ENCODE measurements around the gene FGD3. TPM values are rescaled to one million over a fixed set of nuclear protein-coding genes. Genes with fewer than 3 reads are reported as not detected.

The FGD3 gene
- total RNA-seq, 1 donor from 2014 or later = 4.2 TPM

DNA sequence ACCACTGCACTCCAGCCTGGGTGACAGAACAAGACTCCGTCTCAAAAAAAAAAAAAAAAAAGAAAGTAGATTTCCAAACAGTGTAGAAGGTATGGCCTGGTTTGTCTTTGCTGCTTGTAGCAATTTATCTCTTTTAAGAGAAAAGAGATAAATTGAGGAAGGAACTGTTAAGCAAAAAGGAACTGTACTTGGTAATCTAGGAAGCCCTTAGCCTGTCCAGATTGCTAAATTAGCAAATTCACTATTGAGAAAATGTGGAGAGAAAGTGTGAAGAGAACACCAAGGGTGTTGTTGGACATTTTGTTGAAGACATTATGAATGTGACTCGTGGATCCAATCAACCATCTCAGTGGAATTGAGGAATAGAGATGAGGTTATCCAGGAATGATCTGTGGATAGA lies 98.2 kb downstream of the FGD3 start:
- no peak overlapping the region for H3K27ac ChIP-seq (ENCODE audit: low read depth, low read length)

DNA sequence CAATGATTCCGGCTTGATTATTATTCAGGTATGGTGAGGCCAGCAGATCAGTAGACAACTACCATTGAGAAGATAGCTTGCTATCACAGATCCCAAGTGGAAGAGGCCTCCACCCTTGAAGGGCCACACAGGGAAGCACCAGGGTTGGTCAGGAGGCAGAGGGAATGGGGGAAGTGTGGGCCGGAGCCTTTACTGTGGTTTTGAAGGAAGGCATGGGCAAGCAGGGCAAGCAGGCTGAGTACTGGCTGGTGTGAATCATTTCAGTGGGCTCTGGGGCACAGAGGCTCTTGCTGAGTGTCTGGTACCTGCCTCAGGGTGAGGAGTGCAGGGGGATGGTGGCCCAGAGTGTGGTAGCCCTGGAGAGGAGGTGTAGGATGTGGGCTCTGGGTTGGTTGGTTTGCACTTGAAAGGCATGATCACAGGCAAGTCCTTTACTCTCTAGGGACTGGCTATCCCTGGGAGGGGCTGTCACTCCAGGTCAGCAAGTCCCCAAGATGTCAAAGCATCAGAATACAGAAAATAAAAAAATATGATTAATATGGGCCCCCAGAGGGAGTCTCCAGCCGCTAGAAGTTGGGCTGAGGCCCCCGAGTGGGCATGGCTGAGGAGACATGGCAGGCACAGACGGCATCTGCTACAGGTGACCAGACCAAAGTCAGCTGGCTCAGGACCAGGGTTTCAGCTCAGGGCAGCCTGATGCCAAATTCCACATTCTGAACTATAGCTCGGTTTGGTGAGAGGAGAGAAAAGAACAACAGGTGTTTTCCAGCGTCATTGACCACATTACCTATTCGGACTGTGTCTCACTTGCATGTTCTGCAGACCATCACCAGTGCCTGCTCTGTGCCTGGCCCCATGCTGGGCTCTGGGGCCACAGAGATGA lies 101.5 kb downstream of the FGD3 start:
- H3K9me3 ChIP-seq (ENCODE audit: control insufficient read depth in 3 of 3, low read length in 3 of 3) = peaks cover 0 to 2% (median 2%) of the 10 kb centered on the region in 3 donors
- no peak overlapping the region for H3K4me3 ChIP-seq (ENCODE audit: low read length in 3 of 3)
- H3K36me3 ChIP-seq (ENCODE audit: control insufficient read depth in 3 of 3, insufficient read depth in 3 of 3, low read length in 3 of 3) = no peaks in the 10 kb centered on the region
- H3K4me1 ChIP-seq (ENCODE audit: control insufficient read depth in 3 of 3, insufficient read depth in 3 of 3, low read length in 3 of 3) = peaks cover 4 to 10% (median 6%) of the 10 kb centered on the region in 3 donors
- H3K27ac ChIP-seq (ENCODE audit: low read depth, low read length) = no peak overlapping the region
- no peaks in the 10 kb centered on the region for H3K27me3 ChIP-seq (ENCODE audit: control insufficient read depth in 3 of 3, insufficient read depth in 3 of 3, low read length in 3 of 3)
- no peak overlapping the region for H3K9ac ChIP-seq (ENCODE audit: low read depth in 1 of 3, low read length in 3 of 3)

More for the DNA sequence above, 98.2 kb downstream of the FGD3 start:
- Histone ChIP-seq H3K36me3 (ENCODE audit: control insufficient read depth in 3 of 3, insufficient read depth in 3 of 3, low read length in 3 of 3) (no peaks in the 10 kb centered on the region), H3K4me1 (ENCODE audit: control insufficient read depth in 3 of 3, insufficient read depth in 3 of 3, low read length in 3 of 3) (peaks cover 0 to 2% (median 0%) of the 10 kb centered on the region in 3 donors), H3K4me3 (ENCODE audit: low read length in 3 of 3) (no peak overlapping the region), H3K9ac (ENCODE audit: low read depth in 1 of 3, low read length in 3 of 3) (no peak overlapping the region), H3K27me3 (ENCODE audit: control insufficient read depth in 3 of 3, insufficient read depth in 3 of 3, low read length in 3 of 3) (no peaks in the 10 kb centered on the region), H3K9me3 (ENCODE audit: control insufficient read depth in 3 of 3, low read length in 3 of 3) (peaks cover 0 to 2% (median 2%) of the 10 kb centered on the region in 3 donors)

DNA sequence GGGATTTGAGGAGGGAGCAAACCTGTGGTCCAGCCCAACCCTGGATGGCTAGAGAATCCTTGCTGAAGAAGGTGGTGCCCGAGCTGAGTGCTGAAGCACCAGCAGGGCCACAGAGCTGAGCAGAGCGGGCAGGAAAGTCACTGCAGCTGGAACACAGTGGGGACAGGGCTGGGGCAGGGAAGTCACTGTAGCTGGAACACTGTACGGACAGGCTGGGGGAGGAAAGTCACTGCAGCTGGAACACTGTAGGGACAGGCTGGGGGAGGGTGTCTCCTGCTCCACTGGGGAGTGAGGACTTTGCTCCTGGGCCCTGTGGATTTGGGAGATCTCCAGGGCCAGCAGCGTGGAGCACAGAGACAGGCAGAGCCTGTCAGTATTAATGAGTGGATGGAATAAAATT lies 102.2 kb downstream of the FGD3 start:
- Histone ChIP-seq H3K9me3 (ENCODE audit: control insufficient read depth in 3 of 3, low read length in 3 of 3) (peaks cover 0 to 2% (median 2%) of the 10 kb centered on the region in 3 donors), H3K4me1 (ENCODE audit: control insufficient read depth in 3 of 3, insufficient read depth in 3 of 3, low read length in 3 of 3) (peaks cover 4 to 10% (median 6%) of the 10 kb centered on the region in 3 donors)

DNA sequence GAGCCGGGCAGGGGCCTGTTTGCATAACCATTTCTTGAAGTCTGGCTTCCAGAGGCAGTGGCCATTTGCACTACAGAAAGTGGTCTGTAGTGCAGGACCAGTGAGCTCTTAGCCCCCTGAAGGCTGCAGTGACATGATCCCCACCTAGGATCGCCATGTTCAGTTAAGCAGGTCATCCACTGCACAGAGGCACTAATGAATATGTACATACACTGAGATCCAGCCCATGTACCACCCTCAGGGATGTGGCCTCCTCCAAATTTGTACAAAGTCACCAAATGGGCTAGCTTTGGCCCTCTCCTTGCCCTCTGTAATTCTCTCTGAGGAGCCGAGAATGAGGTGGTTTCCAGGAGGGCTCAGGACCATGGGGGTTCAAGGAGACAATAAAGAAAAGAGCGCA lies 102.9 kb downstream of the FGD3 start:
- no peaks in the 10 kb centered on the region for H3K36me3 ChIP-seq (ENCODE audit: control insufficient read depth in 3 of 3, insufficient read depth in 3 of 3, low read length in 3 of 3)
- peaks cover 4 to 10% (median 6%) of the 10 kb centered on the region in 3 donors for H3K4me1 ChIP-seq (ENCODE audit: control insufficient read depth in 3 of 3, insufficient read depth in 3 of 3, low read length in 3 of 3)
- H3K4me3 ChIP-seq (ENCODE audit: low read length in 3 of 3) = no peak overlapping the region
- no peak overlapping the region for H3K27ac ChIP-seq (ENCODE audit: low read depth, low read length)
- H3K9ac ChIP-seq (ENCODE audit: low read depth in 1 of 3, low read length in 3 of 3) = no peak overlapping the region
- H3K27me3 ChIP-seq (ENCODE audit: control insufficient read depth in 3 of 3, insufficient read depth in 3 of 3, low read length in 3 of 3) = no peaks in the 10 kb centered on the region
- H3K9me3 ChIP-seq (ENCODE audit: control insufficient read depth in 3 of 3, low read length in 3 of 3) = peaks cover 0 to 2% (median 2%) of the 10 kb centered on the region in 3 donors

More for the DNA sequence above, 102.2 kb downstream of the FGD3 start:
- Histone ChIP-seq H3K27me3 (ENCODE audit: control insufficient read depth in 3 of 3, insufficient read depth in 3 of 3, low read length in 3 of 3) (no peaks in the 10 kb centered on the region), H3K4me3 (ENCODE audit: low read length in 3 of 3) (no peak overlapping the region), H3K27ac (ENCODE audit: low read depth, low read length) (no peak overlapping the region), H3K36me3 (ENCODE audit: control insufficient read depth in 3 of 3, insufficient read depth in 3 of 3, low read length in 3 of 3) (no peaks in the 10 kb centered on the region), H3K9ac (ENCODE audit: low read depth in 1 of 3, low read length in 3 of 3) (no peak overlapping the region)

DNA sequence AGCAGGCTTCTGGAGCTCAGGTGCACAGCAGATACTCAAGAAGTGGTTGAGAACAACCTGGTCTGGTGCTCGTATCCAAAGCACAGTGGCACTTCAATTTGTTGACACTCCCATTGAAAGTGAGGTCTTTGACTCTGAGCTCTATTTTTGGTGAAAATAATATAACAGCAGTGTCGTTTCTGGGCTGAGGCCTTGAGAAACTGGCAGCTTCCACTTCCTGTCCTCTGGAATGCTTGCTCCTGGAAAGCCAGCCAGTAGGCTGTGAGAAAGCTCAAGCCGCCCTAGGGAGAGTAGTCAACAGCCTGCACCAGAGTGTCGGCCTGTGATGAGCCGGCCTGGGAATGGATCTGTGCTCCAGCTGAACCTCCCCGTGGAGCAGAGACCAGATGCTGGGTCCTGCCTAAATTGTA lies 104.4 kb downstream of the FGD3 start:
- no peak overlapping the region for H3K4me3 ChIP-seq (ENCODE audit: low read length in 3 of 3)
- H3K9me3 ChIP-seq (ENCODE audit: control insufficient read depth in 3 of 3, low read length in 3 of 3) = no peaks in the 10 kb centered on the region
- H3K4me1 ChIP-seq (ENCODE audit: control insufficient read depth in 3 of 3, insufficient read depth in 3 of 3, low read length in 3 of 3) = peaks cover 4 to 10% (median 6%) of the 10 kb centered on the region in 3 donors
- H3K9ac ChIP-seq (ENCODE audit: low read depth in 1 of 3, low read length in 3 of 3) = peak overlapping the region in 1 of 3 donors; percentile 8
- no peaks in the 10 kb centered on the region for H3K27me3 ChIP-seq (ENCODE audit: control insufficient read depth in 3 of 3, insufficient read depth in 3 of 3, low read length in 3 of 3)
- no peaks in the 10 kb centered on the region for H3K36me3 ChIP-seq (ENCODE audit: control insufficient read depth in 3 of 3, insufficient read depth in 3 of 3, low read length in 3 of 3)
- no peak overlapping the region for H3K27ac ChIP-seq (ENCODE audit: low read depth, low read length)

DNA sequence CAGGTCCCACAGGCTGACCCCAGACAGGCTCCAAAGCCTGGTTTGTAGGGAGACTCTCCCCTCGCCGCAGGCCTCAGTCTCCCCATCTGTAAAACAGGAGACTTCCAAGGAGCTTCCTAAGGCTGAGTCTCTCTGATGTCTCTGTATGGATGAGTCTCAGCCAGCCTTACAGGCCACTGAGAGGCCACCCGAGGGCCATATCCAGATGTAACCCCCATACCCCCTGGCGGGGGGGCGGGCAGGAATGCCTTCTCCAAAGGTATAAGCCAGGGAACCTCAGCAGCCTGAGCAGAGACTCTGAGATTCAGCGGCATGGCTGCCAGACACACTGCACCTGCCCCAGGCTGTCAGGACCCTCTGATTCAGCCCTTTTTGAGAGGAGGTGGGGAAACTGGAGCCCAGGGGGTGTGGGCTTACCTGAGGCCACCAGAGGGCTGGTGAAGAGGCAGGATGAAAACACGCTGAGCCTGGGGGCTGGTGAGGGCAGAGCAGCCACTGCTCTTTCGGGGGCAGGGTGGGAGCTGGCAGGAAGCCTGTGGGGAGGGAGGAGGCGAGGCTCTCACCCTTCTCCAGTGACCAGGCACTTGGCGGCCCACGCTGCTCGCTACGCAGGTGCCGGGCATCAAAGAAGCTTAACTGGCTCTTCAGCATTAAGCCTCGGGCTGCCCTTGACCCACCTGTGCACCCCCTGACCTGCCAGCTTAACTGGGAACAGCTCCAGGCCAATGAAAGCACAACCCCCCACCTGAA lies 105.6 kb downstream of the FGD3 start:
- Histone ChIP-seq H3K27ac (ENCODE audit: low read depth, low read length) (no peak overlapping the region), H3K4me3 (ENCODE audit: low read length in 3 of 3) (no peak overlapping the region), H3K4me1 (ENCODE audit: control insufficient read depth in 3 of 3, insufficient read depth in 3 of 3, low read length in 3 of 3) (peaks cover 4 to 10% (median 6%) of the 10 kb centered on the region in 3 donors), H3K36me3 (ENCODE audit: control insufficient read depth in 3 of 3, insufficient read depth in 3 of 3, low read length in 3 of 3) (no peaks in the 10 kb centered on the region), H3K27me3 (ENCODE audit: control insufficient read depth in 3 of 3, insufficient read depth in 3 of 3, low read length in 3 of 3) (no peaks in the 10 kb centered on the region), H3K9ac (ENCODE audit: low read depth in 1 of 3, low read length in 3 of 3) (no peak overlapping the region), H3K9me3 (ENCODE audit: control insufficient read depth in 3 of 3, low read length in 3 of 3) (no peaks in the 10 kb centered on the region)

DNA sequence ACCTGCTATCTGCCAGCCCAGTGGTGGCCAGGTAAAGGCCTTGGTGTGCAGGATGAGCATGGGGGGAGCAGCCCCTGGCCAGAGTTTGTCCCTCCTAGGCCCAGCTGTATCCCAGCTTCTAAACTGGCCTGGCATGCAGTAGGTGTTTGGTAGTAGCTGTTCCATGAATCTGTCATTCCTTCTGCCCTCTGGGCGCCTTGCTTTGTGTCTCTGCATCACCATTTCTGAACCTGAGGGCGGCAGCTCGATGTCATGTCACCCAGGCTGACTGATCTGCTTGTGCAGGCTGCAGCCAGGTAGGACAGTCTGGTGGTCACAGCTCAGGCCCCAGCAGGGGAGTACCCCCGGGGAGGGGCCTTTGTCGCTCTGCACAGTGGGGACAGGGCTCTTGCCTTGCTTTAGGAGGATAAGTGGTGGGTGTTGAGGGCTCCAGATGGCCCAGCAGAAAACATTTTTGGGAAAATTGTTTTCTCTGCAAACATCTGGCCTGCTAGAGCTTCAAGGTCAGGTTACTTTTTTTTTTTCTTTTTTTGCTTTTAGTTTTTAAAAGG lies 106.5 kb downstream of the FGD3 start:
- no peaks in the 10 kb centered on the region for H3K9me3 ChIP-seq (ENCODE audit: control insufficient read depth in 3 of 3, low read length in 3 of 3)
- H3K9ac ChIP-seq (ENCODE audit: low read depth in 1 of 3, low read length in 3 of 3) = no peak overlapping the region
- no peak overlapping the region for H3K27ac ChIP-seq (ENCODE audit: low read depth, low read length)
- no peak overlapping the region for H3K4me3 ChIP-seq (ENCODE audit: low read length in 3 of 3)
- H3K36me3 ChIP-seq (ENCODE audit: control insufficient read depth in 3 of 3, insufficient read depth in 3 of 3, low read length in 3 of 3) = no peaks in the 10 kb centered on the region
- peaks cover 4 to 10% (median 6%) of the 10 kb centered on the region in 3 donors for H3K4me1 ChIP-seq (ENCODE audit: control insufficient read depth in 3 of 3, insufficient read depth in 3 of 3, low read length in 3 of 3)
- H3K27me3 ChIP-seq (ENCODE audit: control insufficient read depth in 3 of 3, insufficient read depth in 3 of 3, low read length in 3 of 3) = no peaks in the 10 kb centered on the region

DNA sequence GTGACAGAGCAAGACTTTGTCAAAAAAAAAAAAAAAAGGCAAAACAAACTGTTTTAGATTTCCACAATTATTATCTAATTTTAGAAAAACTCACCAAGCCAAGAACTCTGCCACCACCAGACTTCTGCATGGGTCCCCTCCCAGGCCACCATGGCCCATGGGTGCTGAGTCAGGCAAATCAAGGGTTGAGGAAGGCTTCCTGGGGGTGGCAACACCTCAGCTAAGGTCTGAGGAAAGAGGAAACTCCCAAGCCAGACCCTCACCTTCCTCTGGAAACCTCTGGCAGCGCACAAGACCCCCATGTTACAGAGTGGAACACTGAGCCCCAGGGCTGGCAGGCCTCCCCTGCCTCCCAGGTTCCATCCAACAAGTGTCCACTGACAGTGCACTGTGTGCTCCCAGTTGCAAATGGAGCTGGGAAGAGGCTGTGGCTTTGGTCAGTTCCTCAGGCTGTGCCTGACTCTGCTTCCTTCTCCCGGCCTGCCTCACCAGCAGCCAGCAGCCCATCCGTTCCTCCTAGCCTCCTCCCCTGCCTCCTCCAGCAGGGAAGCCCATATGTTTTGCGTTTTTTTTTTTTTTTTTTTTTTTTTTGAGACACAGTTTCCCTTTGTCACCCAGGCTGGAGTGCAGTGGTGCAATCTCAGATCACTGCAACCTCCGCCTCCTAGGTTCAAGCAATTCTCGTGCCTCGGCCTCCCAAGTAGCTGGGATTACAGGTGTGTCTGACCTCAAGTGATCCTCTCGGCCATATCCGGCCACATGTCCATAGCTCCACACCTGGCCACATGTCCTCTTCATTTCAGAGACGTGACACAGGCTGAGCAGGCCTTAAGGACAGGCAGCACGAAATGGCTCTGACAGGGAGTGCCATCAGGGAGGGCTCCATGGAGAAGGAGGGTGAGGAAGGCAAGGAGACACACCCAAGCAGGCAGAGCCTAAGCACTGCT lies 107.7 kb downstream of the FGD3 start:
- H3K27ac ChIP-seq (ENCODE audit: low read depth, low read length) = no peak overlapping the region
- no peaks in the 10 kb centered on the region for H3K9me3 ChIP-seq (ENCODE audit: control insufficient read depth in 3 of 3, low read length in 3 of 3)
- no peak overlapping the region for H3K9ac ChIP-seq (ENCODE audit: low read depth in 1 of 3, low read length in 3 of 3)
- H3K27me3 ChIP-seq (ENCODE audit: control insufficient read depth in 3 of 3, insufficient read depth in 3 of 3, low read length in 3 of 3) = peaks cover 3 to 10% (median 6%) of the 10 kb centered on the region in 3 donors
- no peaks in the 10 kb centered on the region for H3K36me3 ChIP-seq (ENCODE audit: control insufficient read depth in 3 of 3, insufficient read depth in 3 of 3, low read length in 3 of 3)
- H3K4me3 ChIP-seq (ENCODE audit: low read length in 3 of 3) = no peak overlapping the region
- H3K4me1 ChIP-seq (ENCODE audit: control insufficient read depth in 3 of 3, insufficient read depth in 3 of 3, low read length in 3 of 3) = peaks cover 10 to 14% (median 11%) of the 10 kb centered on the region in 3 donors

DNA sequence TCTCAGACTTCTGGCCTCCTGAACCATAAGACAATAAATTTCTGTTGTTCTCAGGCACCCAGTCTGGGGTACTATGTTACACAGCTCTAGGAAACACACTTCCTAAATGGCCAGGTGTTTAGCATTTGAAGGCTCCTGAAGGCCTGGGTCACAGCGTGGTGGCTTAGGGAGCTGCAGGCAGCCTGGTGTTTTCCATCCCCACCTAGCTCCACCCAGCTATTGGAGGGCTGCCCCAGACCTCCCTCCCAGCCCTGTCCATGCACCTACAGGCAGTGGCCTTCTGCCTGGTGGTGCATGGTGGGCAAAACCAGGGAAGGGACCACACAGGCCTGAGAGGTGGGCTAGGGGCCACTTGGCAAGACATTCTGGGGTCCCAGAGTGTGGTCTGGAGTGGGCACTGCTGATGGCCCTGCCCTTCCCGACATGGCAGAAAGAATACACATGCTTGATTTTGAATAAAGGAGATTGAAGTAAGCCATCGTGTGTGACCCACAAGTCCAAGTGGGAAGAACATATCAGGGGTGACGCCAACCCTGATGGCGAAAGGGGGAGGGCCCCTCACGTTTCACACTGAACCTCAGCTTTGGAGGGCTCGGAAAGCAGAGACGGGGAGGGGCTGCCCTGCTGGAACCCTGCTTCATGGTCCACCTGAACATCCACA lies 109.8 kb downstream of the FGD3 start:
- no peaks in the 10 kb centered on the region for H3K9me3 ChIP-seq (ENCODE audit: control insufficient read depth in 3 of 3, low read length in 3 of 3)
- H3K9ac ChIP-seq (ENCODE audit: low read depth in 1 of 3, low read length in 3 of 3) = no peak overlapping the region
- no peak overlapping the region for H3K27ac ChIP-seq (ENCODE audit: low read depth, low read length)
- H3K36me3 ChIP-seq (ENCODE audit: control insufficient read depth in 3 of 3, insufficient read depth in 3 of 3, low read length in 3 of 3) = no peaks in the 10 kb centered on the region
- no peak overlapping the region for H3K4me3 ChIP-seq (ENCODE audit: low read length in 3 of 3)
- peaks cover 4 to 23% (median 19%) of the 10 kb centered on the region in 3 donors for H3K27me3 ChIP-seq (ENCODE audit: control insufficient read depth in 3 of 3, insufficient read depth in 3 of 3, low read length in 3 of 3)
- peaks cover 7 to 12% (median 8%) of the 10 kb centered on the region in 3 donors for H3K4me1 ChIP-seq (ENCODE audit: control insufficient read depth in 3 of 3, insufficient read depth in 3 of 3, low read length in 3 of 3)
